ENCODE measurements around the gene MED22.
"Not testable (repeated sequence)": the region's sequence is repeated elsewhere in the genome, so short reads cannot be mapped to it uniquely, and the experiment has no call there.

MED22 gene

DNA sequence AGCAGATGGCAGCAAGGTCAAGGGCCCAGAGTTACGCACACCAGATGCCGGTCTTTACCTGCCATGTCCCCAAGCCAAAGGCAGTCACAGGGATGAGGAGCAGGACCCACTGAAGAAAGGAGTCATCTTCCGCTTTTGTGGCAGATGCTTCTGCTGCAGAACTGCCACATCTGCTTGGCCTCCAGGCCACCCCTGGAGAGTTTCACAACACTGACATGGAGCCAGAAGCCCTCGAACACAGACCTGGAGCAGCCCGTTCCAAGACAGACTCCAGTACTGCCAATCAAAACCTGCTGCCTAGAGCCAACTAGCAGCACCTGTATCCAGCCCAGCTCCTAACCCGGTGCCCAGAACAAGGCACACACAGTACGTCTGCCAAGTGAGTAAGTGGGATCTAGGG is 6.8 kb upstream of the MED22 start:
- DNase-seq: no peak

- DNase-seq: no peak
These were observed 5.6 kb upstream of the MED22 start for GRCh38 chr9:133353548-133353947.

DNA sequence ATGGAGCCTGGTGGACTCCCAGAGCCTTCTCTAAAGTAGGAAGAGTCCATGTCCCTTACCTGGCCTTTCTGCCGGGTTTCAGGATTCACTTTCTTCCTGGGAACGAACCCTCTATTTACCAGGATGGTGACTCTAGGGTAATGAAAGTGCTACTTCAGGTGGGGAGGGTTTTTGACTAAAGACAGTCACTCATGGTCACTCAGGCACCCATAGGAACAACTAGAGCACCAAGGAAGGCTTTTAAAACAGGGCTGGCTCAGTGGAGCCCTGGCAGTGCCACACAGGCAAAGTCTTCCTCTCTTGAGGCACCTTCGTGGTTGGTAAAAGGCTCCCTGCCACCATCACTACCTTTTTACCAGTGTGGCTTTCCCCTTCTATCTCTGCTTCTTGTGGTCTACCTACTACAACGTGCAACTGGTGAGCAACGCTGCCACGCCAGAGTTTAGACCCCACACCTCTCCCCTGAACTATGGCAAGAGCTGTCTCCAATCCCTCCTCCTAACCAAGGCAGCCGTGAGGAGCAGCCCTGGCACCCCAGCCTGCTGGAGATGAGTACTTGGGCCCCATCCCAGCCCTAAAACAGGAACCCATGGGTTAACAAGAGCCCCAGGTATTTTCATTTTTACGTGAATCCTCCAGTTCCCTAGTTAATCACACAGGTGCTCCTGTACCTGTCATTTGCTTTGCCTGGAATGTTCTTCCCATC is 4.9 kb upstream of the MED22 start:
- DNase-seq: no peak

DNA sequence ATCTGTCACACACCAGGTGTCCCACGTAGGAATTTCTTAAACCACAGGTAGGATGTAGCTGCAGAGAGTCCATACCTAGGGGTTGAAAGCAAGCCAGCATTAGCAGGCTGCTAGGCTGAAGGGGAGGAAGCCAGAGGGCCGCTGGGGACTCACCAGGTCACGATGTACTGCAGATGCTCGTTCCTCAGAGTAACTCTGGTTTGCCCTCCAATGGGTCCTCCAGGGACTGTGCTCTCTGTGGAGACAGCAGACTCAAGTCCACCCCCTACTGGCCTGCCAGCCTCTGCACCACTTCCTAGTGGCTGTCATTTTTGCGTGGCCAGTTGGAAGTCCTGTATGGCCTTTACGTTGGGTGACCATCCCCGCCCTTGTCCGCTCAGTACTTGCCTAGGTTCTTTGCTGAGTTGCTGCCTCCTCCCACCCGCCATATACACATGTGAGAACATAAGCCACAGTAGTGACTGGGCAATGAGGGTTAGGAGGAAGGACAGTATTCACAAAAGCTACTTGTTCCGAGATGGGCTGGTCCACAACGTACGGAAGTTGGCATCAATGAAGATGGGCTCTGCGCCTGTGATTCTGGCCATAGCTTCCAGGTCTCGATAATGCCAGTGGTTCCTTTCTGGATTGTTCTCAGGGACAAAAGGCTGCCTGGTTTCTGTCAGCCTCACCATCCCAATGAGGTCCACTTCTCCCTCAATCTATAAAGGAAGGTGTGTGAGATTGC is 4.1 kb upstream of the MED22 start:
- peak; percentile 41 for DNase-seq

DNA sequence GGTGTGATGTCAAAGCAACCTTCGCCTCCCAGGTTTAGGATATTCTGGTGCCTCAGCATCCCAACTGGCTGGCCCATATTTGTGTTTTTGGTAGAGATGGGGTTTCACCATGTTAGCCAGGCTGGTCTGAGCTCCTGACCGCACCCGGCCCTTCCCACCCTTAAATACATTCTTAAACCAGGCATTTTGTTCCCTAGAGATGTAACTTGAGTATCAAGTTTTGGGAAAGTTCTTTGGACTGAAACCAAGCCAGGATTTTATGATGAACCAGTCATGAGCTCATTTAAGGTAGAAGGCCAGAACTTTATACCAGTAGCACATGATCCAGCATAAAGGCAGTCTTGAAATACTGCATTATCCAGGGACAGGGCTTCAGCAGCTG is 3.6 kb upstream of the MED22 start:
- no peak for DNase-seq

GRCh38 chr9:133349965-133350616 is 2.2 kb upstream of the MED22 start:
- no peak for DNase-seq

DNA sequence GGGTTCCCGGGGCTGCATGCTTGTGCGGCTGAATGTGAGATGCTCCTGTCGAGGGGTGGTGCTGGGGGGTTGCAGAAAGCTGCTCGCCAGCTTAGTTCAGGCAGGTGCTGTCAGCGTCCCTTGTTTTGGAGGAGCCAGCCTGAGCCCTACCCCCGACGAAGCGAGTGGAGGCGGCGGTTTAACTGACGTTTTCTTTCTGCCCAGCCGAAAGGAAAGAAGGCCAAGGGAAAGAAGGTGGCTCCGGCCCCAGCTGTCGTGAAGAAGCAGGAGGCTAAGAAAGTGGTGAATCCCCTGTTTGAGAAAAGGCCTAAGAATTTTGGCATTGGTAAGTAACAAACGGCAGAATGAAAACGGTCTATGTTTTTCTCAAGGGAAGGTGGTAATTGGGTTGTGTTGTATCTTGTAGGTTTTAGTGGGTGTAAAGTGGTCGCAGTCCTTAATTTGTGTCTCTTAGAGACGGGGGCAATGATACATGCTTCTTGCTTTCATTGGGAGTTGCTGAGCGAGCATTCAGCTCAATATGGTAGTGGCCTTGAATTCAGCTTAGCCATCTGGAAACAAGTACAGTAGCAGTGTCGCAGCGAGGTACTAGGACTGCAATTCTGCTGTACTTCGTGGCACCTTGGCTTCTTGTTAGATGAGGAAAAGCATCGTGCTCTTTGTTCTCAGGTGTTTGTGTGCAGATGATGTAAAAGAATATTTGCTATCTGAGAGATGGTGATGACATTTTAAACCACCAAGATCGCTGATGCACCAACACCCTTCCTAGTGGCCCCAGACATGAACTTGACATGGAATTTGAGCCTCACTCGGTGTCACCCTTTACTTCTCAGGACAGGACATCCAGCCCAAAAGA is 1.0 kb upstream of the MED22 start:
- no peak for DNase-seq

GRCh38 chr9:133347515-133347984 is 381 bp downstream of the MED22 start:
- DNase-seq: peak; percentile 68

DNA sequence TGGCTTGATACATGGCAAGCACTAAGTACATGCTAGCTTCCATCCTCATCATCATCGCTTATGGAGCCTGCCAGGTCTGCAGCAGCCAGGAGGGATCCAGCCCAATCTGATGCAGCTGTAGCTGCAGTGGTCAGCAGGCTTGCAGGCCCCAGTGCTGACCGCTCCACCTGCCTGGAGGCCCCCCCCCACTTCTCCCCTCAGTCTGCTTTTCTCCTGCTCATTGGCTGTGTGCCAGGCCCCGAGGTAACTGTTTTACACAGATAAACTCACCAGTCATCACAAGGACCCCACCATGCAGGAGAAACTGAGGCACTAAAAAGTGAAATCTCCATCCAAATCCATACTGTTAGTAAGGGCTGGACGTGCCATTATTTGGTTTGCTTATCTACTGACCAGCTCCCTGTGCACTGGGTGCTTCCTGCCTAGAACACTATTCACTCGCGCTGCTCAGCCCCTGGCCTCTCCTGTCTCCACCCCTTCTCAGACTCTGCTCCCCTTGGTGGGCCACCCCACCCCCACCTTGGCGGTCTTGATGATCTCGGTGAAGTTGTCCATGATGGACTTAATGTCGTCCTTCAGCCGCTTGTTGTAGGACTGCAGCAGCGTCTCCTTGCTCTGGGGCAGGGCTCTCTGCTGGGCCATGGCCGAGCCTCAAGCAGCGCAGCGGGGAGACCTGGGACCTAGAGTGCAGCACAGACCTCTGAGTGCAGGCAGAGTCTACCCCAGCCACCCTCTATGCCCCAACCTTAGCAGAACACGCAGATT is 1.7 kb downstream of the MED22 start:
- DNase-seq: no peak

DNA sequence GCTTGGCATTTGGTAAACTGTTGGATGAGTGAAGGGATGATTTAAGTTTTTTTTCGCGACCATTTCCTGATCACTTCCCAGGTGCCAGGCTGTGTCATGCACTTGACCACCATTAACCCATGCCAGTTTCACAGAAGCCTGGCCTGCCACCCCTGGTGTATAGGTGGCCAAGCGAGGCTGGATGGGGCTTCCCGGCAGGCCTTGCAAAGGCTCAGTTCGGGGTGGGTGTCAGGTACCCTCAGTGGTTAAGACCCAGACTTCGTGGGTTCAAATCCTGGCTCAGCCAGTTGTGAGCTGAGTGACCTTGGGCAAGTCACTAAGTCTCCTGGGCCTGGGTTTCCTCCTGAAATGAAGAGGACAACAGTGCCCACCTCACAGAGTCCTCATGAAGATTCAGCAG is 2.3 kb downstream of the MED22 start:
- no peak for DNase-seq

- no peak for DNase-seq
These were observed 3.0 kb downstream of the MED22 start for GRCh38 chr9:133344979-133345378.

GRCh38 chr9:133344071-133344470 is 3.9 kb downstream of the MED22 start:
- DNase-seq: no peak

DNA sequence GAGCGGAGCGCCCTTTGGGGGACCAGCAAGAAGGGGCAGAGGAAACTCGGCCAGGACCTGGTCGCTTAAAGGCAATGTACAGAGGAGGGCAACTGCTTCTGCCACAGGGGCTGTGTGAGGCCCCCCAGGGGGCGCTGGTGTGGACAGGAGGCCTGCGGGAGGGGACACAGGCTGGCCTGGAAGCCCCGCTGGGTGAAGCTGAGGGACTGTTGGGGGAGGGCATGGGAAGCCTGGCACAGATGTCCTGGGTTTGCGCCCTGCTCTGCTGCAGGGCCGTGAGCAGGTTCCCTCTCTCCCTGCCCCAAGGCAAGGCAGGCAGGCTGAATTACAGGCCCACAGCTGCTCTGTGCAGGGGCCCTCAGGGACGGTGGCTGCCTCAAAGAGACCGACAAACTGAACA is 5.4 kb downstream of the MED22 start:
- DNase-seq: no peak

DNA sequence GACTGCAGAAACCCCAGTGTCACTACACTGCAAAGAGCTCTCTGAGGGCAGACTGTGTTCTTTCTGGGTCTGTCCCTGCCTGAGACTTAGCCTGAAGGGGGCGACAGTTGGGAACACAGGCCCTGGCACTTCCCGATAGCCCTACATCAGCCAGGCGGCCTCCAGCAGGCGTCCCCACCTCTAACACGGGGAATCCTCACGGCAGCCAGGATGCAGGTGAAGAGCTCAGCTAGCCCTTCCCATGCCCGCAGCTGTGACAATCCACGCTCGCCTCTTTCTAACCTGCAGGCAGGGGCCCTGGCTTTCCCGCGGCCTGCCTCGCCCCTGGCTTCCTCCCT is 5.9 kb downstream of the MED22 start:
- DNase-seq: no peak

- DNase-seq: no peak
These were observed 6.4 kb downstream of the MED22 start for GRCh38 chr9:133341369-133342068.

- no peak for DNase-seq
These were observed 7.0 kb downstream of the MED22 start for GRCh38 chr9:133340916-133341315.

DNA sequence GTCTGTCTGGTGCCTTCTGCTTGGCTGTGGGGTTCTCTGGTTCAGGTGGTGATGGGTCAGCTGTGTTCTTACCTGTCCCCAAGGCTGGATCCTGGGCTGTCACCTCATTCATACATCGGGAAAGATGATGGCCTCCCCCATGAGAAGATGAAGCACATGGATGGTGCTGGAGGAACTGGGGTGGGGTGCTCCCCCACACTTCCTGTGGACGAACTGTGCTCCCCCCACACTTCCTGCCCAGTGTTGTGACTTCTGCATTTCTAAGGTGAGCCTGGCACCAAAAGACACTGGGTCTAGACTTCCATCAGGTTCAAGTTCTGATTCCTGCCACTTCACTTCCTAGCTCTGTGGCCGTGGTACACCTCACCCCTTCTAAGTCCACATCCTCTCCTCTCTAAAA is 7.7 kb downstream of the MED22 start:
- DNase-seq: no peak

DNA sequence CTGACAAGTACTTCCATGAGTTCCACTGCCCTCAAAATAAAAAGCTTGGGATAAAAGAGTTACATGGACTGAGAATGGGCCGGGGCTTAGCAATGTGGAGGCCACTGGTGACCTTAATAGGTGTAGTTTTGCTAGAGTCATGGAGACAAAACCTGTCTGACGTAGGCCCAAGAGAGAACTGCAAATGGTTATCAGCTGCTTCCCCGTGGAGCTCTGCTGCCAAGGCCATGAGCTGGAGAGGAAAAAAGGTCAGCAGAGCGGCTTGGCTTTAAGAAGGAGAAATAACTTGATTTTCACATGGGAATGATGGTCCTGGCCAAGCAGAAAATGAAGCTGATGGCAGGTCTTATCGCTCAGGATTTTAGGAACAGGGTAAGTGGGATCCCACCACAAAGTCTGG is 8.3 kb downstream of the MED22 start:
- DNase-seq: no peak

GRCh38 chr9:133335924-133336811 is 11.8 kb downstream of the MED22 start, which contains the start of gene SURF6:
Gene SURF6 (minus strand): TSS chr9:133336188. CDS start chr9:133336132, 56 bp downstream.
- peak; percentile 94 for DNase-seq

DNA sequence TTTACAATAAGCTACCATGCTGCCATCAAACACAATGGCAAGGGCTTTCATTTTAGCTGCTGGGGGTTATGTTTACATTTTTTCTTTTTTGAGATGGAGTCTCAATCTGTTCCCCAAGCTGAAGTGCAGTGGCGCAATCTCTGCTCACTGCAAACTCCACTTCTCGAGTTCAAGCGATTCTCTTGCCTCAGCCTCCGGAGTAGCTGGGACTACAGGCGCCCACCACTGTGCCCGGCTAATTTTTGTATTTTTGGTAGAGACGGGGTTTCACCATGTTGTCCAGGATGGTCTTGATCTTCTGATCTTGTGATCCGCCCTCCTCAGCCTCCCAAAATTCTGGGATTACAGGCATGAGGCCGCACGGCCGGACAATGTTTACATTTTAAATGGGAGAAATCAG is 13.0 kb downstream of the MED22 start:
- not testable (repeated sequence) for DNase-seq

DNA sequence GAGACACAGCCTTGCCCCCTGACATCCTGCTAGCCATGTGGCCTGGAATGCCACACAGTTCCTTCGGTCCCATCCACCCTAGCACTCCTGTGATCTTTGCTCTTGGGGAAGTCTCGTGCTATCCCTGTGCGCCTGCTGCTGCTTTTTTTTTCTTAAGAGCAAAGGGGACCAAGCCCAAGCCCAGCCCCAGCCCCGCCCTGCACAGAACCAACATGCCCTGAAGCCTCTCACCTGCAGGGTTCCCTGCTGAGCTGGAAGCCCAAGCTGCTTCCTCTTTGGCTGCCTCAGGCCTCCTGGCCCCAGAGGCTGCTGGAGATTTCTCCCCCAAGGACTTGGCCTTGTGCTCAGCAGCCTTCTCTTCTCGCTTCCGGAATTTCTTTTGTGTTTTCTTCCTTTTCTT is 13.8 kb downstream of the MED22 start:
- DNase-seq: no peak

Measured in CD4-positive, alpha-beta T cell treated with Interleukin-12 subunit alpha and Interleukin-12 subunit beta, for 1 hour (primary cell).